Right lobe of liver (tissue), 4 donors: ENCODE results near the gene MKLN1.

Experiments used
- POLR2A ChIP-seq: fragments of 450-650 bp; IDR thresholded peaks from one replicate; pipeline ENCODE4 v1.6.1; 2017; ENCODE audit warnings: antibody characterized with exemption, mild to moderate bottlenecking
- TF ChIP-seq, protein P1 (sequence below), 4 donors: fragments of 200-600 bp in 3 of 4; fragments of 450-650 bp in 1 of 4; IDR thresholded peaks; one replicate each; pipeline versions ENCODE4 v1.5.1 to v1.8.0; 2016 to 2022; ENCODE audit warnings: antibody characterized with exemption in 4 of 4, mild to moderate bottlenecking in 2 of 4
- donor health status: DM: no; HTN: no; CAD: no.
- donor health status: DM: no; HTN: no; CAD: no.
- donor health status: DM: no; HTN: yes; CAD: no.

DNA sequence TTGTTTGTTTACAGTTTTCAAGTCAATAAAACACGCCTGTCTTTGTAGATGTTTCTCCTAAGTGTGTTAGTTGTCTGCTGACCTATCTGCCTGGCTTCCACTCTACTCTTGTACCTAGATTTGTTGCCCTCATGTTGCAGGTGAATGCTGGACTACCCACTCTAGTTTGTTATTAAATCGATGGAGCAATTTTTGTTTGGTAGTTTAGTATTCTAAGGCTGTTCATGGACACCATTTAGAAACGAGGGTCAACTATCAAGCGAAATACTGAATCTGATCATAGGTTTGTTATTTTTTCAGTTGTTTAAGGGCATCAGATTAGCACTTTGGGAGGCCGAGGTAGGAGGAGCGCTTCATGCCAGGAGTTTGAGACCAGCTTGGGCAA is 29.1 kb upstream of the MKLN1 start:
- TF ChIP-seq, protein P1, sequence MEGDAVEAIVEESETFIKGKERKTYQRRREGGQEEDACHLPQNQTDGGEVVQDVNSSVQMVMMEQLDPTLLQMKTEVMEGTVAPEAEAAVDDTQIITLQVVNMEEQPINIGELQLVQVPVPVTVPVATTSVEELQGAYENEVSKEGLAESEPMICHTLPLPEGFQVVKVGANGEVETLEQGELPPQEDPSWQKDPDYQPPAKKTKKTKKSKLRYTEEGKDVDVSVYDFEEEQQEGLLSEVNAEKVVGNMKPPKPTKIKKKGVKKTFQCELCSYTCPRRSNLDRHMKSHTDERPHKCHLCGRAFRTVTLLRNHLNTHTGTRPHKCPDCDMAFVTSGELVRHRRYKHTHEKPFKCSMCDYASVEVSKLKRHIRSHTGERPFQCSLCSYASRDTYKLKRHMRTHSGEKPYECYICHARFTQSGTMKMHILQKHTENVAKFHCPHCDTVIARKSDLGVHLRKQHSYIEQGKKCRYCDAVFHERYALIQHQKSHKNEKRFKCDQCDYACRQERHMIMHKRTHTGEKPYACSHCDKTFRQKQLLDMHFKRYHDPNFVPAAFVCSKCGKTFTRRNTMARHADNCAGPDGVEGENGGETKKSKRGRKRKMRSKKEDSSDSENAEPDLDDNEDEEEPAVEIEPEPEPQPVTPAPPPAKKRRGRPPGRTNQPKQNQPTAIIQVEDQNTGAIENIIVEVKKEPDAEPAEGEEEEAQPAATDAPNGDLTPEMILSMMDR (IDR thresholded peaks at IDR 0.05) = no peak
- no peak for TF ChIP-seq POLR2A
